D341Med (cell line): Measurements from ENCODE around the gene PKD1L1.

Experiments
- DNase-seq: peaks from one replicate; pipeline ENCODE4 v3.0.0; 2012; ENCODE audit warnings: low spot score

Gene PKD1L1

DNA sequence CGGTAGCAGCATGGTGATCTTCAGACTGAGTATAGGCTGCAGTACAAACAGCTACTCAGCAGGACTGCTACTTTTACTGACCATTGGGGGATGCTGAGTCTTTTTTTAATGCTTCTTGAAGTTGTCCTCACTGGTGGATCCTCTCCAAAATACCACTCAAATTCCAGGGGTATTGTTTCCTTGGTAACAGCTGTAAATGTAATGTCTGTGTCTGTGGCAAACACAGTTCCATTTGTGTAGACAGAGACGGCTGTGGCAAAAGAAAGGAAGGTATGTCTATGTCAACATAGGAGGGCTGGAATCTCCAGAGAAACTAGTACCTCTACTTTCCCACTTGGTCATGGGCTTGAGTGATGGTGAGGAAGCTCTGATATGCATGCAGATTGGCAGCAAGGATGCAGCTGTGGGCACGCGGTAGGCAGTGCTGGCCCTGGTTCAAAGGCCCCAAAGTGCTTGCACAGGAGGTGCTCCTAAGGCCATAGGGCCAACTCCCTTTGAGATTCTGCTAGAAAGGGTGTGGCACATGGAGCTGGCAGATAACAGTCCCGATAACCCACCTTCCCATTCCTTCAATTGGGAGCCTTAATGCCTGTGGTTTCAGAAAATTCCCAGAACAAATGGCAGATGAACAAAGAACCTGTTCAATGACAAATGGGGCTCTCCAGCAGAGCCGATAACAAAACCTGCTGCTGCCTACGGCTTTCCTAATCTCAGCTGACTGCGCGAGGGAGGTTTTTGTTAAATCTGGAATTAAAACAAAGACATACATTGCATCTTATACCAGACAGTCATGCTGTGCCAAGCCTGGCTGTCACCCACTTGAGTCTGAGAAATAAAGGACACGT, 43.0 kb downstream of the PKD1L1 start:
- no peak for DNase-seq

DNA sequence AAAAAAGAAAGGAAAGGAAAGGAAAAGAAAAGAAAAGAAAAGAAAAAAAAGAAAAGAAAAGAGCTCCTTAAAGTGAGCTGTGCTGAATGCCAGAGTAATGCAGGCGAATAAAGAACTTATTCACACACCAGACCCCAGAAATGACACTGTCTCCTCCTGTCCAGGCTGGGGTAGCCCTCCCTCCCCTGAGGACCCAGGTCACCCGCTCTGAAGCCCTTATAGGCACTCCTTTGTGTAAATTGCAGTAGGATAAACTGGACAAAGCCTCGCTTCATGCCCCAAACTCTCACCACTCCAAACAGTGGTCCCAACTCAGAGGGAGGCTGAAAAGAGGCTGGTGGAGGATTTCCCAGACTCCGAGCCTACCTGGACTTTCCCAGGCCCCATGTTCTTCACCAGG, 46.3 kb downstream of the PKD1L1 start:
- DNase-seq: no peak

DNA sequence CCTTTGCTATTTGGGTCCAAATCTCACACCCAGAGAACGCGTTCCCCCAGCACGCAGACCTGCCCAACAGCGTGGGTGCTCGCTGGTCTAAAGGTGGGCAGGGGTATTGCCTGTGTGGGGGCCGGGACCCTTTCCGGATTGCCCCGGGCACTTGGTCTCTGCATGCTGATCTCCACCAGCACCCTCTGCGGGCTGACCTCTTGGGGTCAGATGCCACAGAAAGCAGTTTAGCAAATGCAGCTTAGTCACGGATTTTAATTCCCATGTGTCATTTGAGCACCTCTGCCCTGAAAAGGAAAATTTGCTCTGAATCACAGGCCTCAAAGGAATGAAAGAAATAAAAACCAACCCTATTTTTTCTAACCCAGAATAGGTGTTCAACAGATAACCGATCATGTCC, 46.7 kb downstream of the PKD1L1 start:
- DNase-seq: no peak

DNA sequence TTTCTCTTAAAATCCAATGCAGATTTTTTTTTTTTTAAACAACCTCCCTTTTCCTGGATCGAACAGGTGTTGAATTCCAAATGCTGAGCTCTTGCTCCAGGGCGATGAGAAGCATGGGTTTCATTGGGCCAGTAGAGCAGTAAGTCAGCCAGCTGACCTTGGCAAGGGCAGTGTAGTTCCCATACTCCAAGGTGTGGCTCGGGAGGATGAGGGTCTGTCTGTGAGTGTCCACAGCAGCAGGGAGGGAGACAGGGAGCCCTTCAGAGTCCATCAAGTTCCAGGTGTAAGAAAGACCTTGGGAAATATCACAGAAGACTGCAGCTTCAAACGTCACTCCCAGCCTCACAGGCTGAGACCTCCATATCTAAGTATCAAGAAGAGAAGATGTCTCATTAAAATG, 50.4 kb downstream of the PKD1L1 start:
- no peak for DNase-seq

DNA sequence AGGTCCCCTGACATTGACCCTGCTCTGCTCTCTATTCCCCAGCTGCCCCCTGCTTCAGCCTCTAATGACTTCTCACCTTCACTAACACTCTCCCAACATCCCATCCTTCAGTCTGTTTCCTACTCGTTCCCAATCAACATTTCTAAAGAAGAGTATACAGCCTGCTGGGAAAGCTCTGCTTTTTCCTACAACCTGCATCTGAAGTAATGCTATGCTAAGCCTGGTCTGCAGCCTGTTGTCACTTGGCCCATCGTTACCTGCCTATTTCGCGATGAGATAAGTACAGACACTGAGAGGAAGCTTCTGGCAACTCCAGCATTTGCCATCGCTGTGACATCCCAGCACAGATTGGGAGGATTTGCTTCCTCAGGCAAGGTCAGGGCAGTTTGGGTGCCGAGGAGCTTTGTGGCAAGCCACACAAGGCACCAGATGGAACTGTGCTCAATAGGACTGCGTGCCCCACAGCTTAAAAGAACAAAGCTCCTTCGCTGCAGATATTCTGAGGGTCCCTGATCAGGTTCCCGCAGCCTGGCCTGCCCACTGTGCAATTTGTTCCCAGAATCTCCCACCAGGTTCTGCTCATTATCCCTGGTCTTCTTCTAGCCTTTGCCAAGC, 51.4 kb downstream of the PKD1L1 start:
- no peak for DNase-seq

DNA sequence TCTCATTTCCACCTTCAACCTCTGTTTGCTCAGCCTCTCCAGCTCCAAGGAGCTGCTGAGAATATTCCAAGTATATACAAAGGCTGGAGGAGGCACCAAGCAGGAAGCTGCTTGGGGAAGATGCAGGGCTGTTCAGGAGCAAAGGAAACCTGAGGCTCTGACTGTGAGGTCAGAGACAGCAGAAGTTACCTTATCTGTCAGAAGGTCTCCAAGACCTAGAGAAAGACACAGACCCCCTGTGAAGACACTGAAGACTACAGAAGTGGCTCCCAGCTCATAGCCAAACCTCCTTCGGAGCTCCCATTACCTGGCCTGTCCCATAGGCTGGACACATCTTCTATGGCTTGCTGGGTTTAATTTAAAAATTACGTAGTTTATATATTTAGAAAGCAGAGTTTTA, 53.2 kb downstream of the PKD1L1 start:
- DNase-seq: no peak

DNA sequence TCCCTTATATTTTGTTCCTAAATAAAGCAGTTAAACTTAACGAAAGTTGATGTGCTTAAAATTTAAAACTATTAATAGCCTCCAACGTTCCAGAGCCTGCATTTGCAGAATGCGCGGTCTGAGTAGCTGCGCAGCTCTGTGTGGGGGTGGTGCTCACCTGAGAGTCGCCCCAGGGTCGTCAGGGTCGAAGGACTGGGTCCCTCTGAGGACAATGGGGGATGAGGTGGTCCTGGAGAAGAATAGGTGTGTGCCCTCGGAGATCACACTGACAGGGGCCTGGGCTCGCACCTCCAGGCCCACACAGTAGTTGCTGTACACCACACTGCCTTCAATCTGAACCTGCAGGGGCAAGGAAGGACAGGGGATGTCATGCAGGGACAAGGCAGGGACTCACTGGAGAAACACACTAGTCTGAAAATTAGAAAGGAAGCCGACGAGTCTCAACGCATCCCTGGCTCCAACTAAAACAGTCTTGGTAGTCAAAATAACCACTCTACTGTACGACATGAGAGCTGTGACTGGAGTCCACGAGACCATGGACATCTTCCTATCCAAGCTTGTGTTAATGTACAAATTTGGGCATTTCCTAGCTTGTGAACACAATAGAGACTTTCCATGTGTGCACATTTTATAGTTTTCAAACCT, 54.4 kb downstream of the PKD1L1 start:
- DNase-seq: no peak

DNA sequence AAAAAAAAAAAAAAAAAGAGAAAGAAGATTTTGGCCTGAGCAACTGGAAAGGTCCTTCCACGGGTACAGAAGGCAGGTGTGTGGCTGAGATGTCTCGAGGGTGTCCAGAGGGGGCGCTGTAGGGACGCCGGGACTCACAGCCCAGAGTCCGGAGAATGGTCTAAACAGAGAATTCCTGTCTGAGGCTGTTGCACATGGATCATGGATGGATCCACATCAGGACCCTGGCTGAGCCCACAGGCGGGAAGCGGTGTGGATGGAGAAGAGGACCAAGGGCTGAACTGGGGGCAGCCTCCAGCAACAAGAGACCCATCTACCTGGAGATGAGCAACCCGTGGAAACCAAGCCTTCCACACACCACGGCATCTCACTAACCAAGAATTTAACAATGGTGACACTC, 55.0 kb downstream of the PKD1L1 start:
- DNase-seq: no peak

DNA sequence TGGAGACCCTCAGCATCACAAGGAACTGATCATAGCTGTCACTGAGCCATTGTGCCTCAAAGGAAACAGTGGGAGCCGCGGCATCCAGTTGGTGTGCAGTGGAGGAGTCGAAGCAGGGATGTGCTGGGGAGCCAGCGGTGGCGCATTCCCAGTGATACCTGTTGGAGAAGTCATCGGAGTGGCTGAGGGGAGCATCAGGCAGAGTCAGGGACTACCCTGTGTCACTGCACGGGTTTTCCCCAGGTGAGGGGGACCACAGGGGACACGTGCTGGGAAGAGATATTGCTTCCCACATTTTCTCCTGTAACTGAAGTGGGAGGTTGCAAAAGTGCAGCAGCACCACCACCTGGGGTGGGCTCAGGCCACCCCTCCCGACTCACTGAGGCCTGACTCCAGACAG, 57.7 kb downstream of the PKD1L1 start:
- no peak for DNase-seq

DNA sequence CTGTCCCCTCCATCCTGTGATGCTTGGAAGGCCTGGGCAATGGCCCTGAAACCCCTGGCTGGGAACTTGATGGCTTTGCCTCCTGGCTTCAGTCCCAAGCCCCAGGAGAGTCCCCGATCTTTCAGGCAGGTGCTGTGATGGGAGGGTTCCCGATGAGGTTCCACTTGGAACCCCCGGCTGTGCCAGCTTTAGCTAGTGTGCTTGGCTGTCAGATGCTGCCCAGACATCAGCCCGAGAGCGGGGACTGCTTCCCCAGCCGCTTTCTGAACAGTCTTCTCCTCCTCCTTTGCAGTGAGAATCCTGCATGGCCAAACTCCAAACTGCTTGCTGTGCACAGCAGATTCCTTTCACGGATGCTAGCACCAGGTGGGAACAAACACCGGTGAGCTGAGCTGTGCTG, 58.1 kb downstream of the PKD1L1 start:
- no peak for DNase-seq

DNA sequence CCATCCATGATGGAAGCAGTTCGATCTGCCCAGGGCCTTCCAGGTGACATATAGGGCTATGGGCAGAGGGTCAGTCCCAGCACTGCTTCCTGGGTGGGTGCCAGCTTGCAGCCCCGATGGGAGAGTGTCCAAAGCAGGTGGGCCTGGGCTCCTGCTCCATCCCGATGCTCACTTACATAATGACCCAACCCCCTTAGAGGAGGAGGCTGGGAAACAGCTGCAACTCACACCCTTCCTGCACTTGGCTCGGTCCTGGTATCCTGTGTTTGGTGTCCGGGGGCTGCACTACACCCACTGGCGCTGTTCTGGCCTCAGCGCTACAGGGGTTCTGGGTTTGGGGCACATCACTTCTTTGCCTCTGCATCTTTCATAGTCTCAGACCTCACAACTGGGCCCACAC, 58.5 kb downstream of the PKD1L1 start:
- DNase-seq: no peak

DNA sequence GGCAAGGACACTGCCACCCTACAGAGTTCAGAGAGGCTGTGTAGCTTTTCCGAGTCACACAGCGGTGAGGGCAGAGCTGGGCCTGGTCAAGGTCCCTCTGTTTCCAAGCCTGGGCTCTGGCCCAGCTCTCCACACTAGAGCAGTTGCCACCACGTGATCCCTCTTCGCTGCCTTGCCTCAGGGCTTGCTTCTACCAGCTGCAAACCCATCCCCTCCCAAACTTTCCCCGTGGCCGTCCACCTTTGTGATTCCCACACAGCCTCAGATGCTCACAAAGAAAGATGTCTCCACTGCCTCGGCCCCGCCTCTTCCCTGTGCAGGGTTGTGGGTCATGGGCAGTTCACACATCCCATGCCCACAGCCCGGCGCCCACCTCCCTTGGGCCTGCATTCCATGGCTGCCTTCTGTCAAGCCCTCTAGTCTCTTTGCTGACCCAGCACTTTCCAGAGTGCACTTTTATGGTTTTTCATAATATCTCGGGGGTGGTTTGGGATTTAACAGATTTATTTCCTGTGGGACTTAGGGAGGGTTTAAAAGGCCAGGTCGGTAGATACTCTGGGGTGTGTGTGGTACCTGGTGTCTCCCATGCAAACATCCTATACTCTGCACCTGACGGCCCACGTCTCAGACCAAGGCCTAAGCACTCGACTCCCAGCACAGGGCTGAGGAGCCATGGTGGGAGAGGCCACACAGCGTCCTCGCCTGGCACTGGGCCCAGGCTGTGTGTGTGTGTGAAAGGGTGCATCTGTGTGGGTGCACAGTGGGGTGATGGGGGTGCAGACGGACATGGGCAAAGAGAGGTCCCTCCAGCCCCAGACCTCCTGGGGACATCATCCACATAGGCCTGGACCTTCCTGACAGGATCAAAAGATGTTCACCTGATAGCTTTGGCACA, 59.6 kb downstream of the PKD1L1 start:
- no peak for DNase-seq

DNA sequence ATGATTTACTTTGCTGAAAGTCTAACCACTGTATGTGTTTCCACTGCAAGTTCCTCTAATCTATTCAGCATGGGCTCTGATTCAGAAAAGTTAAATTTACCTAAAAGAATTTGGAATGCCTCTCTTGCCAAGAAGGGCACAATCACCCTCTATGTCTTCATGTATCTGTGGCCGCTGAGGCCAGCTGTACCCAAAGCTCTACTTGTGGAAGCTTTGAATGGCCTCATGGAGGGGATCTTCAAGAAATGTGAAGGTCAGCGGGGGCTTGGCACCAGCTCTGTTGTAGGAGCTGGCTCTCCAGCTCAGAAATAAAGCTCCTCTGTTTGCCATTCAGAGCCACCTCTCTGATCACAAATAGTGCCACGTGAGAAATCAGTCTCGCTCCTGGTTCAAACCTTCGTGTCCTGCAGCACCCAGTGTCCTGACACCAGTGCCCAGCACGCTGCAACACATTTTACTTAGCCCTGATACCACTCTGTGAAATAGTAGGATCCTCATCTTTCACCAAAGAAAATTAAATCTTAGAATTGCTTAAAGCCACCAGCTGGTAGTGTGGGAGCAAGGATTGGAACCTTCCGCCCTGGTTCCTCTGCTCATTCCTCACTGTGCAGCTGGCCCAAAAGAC, 61.1 kb downstream of the PKD1L1 start:
- DNase-seq: no peak

DNA sequence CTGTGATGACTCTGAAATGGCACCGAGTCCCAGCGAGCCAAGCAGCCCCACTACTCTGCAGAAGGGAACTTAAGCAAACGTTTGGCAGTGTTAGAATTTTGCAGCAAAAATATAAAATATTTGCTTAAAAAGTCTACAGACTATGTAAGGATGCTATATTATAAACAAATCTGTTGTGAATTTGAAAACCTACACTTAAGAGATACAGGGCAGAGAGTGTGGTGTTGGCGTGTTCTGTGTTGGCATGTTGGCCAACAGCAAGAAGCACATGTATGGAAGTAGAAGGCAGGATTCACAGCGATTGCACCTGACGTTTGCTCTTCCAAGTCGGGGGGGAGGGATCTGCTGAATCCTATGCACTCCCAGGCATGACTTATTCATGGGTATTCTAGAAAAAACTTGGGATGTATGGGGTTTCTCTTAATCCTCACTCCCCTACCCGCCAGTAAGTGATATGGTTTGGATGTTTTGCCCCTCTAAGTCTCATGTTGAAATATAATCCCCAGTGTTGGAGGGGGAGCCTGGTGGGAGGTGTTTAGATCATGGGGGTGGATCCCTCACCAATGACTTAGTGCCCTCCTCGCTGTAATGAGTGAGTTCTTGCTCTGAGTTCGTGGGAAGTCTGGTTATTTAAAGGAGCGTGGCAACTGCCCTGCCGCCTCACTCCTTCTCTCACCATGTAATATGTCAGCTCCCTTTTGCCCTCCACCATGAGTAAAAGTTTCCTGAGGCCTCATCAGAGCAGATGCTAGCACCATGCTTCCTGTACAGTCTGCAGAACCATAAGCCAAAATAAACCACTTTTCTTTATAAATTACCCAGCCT, 62.1 kb downstream of the PKD1L1 start:
- no peak for DNase-seq

DNA sequence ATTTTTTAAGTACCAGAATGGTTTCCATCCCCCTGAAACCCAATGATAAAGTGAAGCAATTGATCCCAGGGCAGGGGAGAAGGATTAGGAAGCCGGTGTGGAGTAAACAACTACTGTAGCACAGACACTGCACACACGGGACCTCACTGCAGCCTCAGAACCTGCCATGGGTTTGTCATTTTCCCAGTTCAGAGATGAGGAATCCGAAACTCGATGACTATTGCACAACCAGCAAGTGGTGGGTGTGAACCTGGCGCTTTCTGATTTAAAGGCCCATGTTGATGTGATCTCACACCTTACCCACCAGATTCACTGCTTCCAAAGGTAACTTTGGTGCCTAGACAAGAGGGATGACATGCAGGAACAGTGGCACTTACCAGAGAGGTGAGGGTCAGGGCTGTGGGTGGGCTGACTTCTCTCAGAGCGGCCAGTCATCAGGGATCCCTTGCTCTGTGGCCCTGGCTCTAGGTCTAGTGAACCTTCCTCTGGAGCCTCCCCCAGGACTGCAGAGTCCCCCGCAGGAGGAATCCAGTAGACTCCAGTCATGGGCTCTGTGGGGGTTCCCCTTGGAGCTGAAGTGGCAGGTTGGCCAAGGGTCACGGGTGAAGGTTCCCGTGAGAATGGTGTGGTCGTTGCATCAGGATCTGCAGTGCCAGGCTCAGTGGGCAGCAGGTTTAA, 62.8 kb downstream of the PKD1L1 start:
- no peak for DNase-seq

DNA sequence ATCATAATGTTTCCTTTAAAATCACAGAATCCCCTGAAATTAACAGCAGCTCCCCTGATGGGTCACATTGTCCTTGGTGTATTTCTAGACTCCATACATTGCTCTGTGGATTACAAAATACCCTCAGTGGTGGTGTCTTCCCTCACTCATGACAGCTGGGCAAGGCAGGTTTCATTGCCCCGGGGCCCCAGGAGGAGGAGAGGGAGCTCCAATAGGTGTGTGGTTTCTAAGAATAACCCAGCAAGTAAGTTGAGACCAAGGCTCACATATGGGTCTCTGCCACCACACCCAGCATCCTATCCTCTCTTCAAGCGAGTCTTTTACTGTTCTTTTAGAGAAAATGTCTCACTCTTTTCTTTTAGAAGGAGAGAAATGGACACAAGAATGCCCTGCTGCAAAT, 63.6 kb downstream of the PKD1L1 start:
- no peak for DNase-seq

DNA sequence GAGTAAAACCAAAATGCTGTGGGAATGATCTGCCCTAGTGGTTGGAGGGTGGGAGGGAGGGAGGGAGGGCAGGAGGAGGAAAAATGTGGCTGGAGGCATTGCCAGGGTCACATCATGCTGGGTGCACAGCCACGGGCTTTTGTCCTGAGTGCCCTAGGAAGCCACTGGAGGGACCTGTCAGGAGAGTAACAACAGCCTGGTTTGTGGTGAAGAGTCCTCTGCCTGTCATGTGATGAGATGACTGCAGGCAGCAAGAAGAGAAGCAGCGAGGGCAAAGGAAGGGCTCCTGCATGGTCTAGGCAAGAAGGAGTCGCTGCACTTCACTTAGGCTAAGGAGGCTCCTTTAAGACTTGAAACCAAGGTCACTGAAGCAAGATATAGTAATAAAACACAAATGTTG, 65.6 kb downstream of the PKD1L1 start:
- no peak for DNase-seq

DNA sequence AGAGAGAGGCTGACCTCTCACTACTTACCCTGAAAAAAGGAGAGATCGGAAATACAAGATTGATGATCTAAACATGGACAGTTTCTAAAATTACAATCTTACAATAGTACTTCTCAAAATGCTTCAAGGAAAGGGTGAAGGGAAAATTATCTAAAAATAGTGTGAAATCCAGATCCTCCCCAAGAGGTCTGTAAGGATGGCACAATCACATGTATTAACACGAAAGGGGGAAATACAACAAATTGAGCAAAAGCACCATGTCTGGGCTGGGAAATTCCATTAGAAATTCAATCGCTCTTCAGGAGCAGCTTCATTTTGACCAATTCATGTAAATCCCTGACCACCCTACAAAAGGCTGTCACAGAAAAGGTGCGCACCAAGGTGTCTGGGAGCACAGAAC, 67.0 kb downstream of the PKD1L1 start:
- no peak for DNase-seq

DNA sequence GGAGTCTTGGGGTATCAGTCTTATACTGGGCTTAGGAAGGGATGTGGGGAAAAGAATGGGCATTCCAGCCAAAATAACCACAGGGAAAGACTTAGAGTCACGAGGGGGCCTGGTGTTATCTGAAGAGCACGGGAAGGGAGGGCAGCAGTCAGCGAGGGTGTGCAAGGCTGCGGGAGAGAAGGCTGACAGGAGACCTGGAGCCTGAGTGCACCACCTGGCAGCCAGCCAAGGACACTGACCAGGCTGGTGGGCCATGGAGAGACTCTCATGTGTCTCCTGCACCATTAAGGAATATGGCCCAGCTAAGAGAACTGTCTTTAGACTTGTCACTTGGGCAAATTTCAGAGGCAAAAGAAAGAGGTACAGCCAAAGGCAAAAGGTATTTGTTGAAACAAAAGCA, 69.6 kb downstream of the PKD1L1 start:
- no peak for DNase-seq

DNA sequence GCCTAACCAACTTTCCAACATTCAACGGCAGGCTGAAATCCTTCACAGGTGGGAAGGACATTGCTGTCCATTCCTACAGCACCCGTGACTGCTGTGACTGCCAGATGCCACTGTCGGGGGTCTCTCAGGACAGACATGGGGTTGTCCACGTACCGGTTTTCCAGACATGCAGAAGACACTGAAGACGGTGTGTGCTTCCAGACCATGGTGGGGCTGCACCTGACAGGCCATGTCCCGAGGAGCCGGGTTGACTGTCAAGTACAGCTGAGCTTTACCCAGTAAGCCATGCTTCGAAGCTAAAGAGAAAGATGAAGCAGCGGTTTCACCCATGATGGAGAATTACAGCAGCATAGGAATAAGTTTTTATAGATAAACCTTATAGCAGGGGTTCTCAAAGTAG, 70.9 kb downstream of the PKD1L1 start:
- no peak for DNase-seq
